COLO668 (cell line): ENCODE results near the gene ZNF101.

Source experiments
- DNase-seq: peaks from one replicate; lab custom pipeline; 2025; ENCODE audit not compliant: unreplicated experiment; lab: John Stamatoyannopoulos, UW

The ZNF101 gene

GRCh38 chr19:19668230-19669012, at the start of gene ZNF101:
ZNF101 (plus strand) TSS chr19:19668839; CDS start chr19:19668964, 125 bp downstream.
- DNase-seq = peak; percentile 95

GRCh38 chr19:19619181-19619848, 49.3 kb upstream of the ZNF101 start:
- DNase-seq = peak; percentile 11

GRCh38 chr19:19619849-19620210, 48.8 kb upstream of the ZNF101 start:
- DNase-seq = no peak

- no peak for DNase-seq
Measured at GRCh38 chr19:19623383-19623782, 45.3 kb upstream of the ZNF101 start.

GRCh38 chr19:19624032-19624570, 44.5 kb upstream of the ZNF101 start:
- no peak for DNase-seq

GRCh38 chr19:19626516-19627472, 41.8 kb upstream of the ZNF101 start:
- DNase-seq = no peak

- peak; percentile 71 for DNase-seq
Measured at GRCh38 chr19:19627621-19628500, 40.8 kb upstream of the ZNF101 start, which contains the start of gene LPAR2. LPAR2 (minus strand) TSS chr19:19628220; CDS start chr19:19627275, 945 bp downstream.

- peak; percentile 34 for DNase-seq
Measured at GRCh38 chr19:19628501-19629134, 40.0 kb upstream of the ZNF101 start.

- no peak for DNase-seq
Measured at GRCh38 chr19:19630062-19630414, 38.6 kb upstream of the ZNF101 start.

GRCh38 chr19:19630426-19630825, 38.2 kb upstream of the ZNF101 start:
- DNase-seq = no peak

- no peak for DNase-seq
Measured at GRCh38 chr19:19631346-19631745, 37.3 kb upstream of the ZNF101 start.

- no peak for DNase-seq
Measured at GRCh38 chr19:19632661-19633060, 36.0 kb upstream of the ZNF101 start.

- no peak for DNase-seq
Measured at GRCh38 chr19:19633711-19634515, 34.7 kb upstream of the ZNF101 start.

GRCh38 chr19:19634516-19635312, 33.9 kb upstream of the ZNF101 start:
- DNase-seq = no peak

GRCh38 chr19:19635313-19635702, 33.3 kb upstream of the ZNF101 start:
- no peak for DNase-seq

GRCh38 chr19:19636573-19637185, 32.0 kb upstream of the ZNF101 start:
- no peak for DNase-seq

- no peak for DNase-seq
Measured at GRCh38 chr19:19637186-19637522, 31.5 kb upstream of the ZNF101 start.
